ENCODE results near the gene CAPN5.
"Not testable (repeated sequence)": the region's sequence is repeated elsewhere in the genome, so short reads cannot be mapped to it uniquely, and the experiment has no call there.

Gene CAPN5

GRCh38 chr11:77095551-77096490 lies 29.1 kb downstream of the CAPN5 start:
- in situ Hi-C loops (cut with HindIII; ENCODE audit: low sequenced_read_pairs), result no loop called here

DNA sequence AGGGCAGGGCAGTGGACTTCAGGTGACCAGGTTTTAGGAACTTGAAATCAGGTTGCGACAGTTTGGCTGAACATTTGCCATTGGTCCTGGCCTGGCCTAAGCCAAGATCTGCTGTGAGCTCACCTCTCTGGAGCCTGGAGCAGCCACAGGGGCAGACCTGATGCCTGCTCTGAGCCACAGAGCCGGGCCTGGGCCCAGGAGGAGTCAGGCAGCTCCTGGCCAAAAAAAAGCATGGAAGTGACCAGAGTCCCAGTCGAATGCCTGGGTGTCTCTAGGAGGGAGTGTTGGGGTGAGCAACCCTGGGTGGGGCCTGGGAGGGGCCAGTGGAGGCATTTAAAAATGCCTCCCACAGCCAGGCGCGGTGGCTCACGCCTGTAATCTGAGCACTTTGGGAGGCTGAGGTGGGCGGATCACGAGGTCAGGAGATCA lies 29.8 kb downstream of the CAPN5 start:
- in situ Hi-C loops (cut with HindIII; ENCODE audit: low sequenced_read_pairs), result no loop called here

DNA sequence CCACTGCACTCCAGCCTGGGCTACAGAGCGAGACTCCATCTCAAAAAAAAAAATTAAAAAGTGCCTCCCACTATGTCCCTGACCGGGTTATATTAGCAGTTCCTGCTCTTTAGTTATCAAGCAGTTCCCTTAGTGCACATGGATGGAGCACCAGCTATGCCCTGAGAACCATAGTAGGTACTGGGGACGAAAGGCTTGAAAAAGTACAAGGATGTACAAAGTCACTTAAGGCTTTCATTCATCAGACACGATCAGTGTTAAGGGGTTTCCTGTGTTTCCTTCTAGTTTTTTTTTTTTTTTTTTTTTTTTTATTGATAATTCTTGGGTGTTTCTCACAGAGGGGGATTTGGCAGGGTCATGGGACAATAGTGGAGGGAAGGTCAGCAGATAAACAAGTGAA lies 30.4 kb downstream of the CAPN5 start:
- in situ Hi-C loops (cut with HindIII; ENCODE audit: low sequenced_read_pairs), result not testable (repeated sequence)

GRCh38 chr11:77100166-77101042 lies 33.6 kb downstream of the CAPN5 start:
- in situ Hi-C loops (cut with HindIII; ENCODE audit: low sequenced_read_pairs), result no loop called here

GRCh38 chr11:77101043-77101537 lies 34.3 kb downstream of the CAPN5 start:
- in situ Hi-C loops (cut with HindIII; ENCODE audit: low sequenced_read_pairs), result no loop called here

GRCh38 chr11:77102246-77103210 lies 35.8 kb downstream of the CAPN5 start, which contains the start of gene OMP:
TSS of gene OMP (plus strand) at chr11:77102840. CDS start at chr11:77102840, 0 bp downstream.
- in situ Hi-C loops (cut with HindIII; ENCODE audit: low sequenced_read_pairs), result no loop called here

GRCh38 chr11:77103319-77103718 lies 36.5 kb downstream of the CAPN5 start:
- in situ Hi-C loops (cut with HindIII; ENCODE audit: low sequenced_read_pairs), result no loop called here

- in situ Hi-C loops (cut with HindIII; ENCODE audit: low sequenced_read_pairs), result no loop called here
Observed at GRCh38 chr11:77104727-77105126, 38.0 kb downstream of the CAPN5 start.

DNA sequence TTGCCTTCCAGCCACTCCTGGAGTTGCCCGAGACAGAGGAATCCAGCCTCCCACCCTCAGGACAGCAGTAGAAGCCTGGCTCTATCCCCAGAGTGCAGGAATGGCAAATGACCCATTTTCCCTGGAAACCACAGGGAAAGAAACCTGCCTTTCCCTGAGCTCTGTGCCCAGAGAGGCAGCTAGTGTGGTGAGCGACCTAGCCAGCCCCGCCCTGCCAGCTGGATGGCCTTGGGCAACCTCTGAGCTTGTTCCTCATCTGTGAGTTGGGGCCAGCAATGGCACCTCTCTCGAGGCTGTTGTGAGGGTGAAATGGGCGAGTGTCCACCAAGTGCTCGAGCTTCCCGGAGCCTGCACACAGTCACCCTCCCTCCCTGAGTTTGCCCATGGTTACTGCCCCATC lies 39.5 kb downstream of the CAPN5 start:
- in situ Hi-C loops (cut with HindIII; ENCODE audit: low sequenced_read_pairs), result no loop called here

GRCh38 chr11:77106759-77107158 lies 40.0 kb downstream of the CAPN5 start:
- in situ Hi-C loops (cut with HindIII; ENCODE audit: low sequenced_read_pairs), result no loop called here

DNA sequence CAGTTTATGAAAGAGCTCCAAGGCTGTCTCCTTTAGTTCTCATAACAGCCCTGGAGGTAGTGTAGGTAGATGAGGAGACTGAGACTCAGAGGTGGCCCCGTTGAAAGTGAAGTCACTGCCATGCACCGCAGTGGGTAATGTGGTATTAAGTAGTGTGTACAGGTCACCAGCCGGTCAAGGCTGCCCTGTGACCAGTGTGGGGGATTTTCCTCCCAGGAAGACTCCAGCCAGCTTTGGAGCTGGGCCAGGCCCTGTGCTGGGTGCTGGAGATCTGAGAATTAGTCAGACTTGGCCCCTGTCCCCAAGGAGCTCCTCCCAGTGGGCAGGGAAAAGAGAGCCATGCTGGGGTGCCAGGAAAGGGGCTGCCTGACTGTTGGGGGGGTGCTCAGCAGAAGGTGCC lies 41.2 kb downstream of the CAPN5 start:
- in situ Hi-C loops (cut with HindIII; ENCODE audit: low sequenced_read_pairs), result no loop called here

DNA sequence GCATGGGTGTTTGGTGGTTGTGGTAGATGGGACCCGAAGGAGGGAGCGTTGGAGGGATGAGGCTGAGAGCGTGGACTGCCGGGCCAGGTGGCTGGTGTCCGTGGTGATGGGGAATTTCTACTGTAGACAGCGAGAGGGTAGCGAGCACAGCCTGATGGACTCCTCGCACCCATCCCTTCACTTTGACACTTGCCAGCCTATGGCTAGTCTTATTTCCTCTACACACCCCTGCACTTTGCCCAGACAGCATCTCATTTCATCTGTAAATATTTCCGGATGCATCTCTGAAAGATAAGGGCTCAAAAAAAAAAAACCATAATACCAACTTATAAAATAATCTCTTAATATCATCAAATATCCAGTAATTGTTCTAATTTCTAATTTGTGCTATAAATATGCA lies 41.7 kb downstream of the CAPN5 start:
- in situ Hi-C loops (cut with HindIII; ENCODE audit: low sequenced_read_pairs), result no loop called here

GRCh38 chr11:77109236-77110019 lies 42.7 kb downstream of the CAPN5 start:
- in situ Hi-C loops (cut with HindIII; ENCODE audit: low sequenced_read_pairs), result no loop called here

- in situ Hi-C loops (cut with HindIII; ENCODE audit: low sequenced_read_pairs), result no loop called here
Observed at GRCh38 chr11:77110836-77111235, 44.1 kb downstream of the CAPN5 start.

DNA sequence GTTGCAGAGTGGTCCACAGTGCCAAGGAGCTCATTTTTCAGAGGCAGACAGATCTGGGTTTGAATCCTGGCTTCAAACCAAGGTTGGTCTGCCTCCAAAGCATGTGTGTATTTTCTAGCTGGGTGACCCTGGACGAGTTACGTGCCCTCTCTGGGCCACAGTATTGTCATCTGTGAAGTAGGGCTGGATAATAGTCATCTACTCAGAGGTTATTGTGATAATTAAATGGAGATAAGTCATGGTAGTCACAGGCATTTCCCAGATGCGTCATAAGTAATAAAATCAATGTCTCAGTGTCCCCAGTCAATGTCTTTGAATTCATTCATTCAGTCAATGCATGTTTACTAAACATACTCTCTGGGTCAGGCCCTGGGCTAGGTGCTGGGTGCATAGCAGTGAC lies 44.5 kb downstream of the CAPN5 start:
- in situ Hi-C loops (cut with HindIII; ENCODE audit: low sequenced_read_pairs), result no loop called here

GRCh38 chr11:77111946-77112345 lies 45.2 kb downstream of the CAPN5 start:
- in situ Hi-C loops (cut with HindIII; ENCODE audit: low sequenced_read_pairs), result no loop called here

DNA sequence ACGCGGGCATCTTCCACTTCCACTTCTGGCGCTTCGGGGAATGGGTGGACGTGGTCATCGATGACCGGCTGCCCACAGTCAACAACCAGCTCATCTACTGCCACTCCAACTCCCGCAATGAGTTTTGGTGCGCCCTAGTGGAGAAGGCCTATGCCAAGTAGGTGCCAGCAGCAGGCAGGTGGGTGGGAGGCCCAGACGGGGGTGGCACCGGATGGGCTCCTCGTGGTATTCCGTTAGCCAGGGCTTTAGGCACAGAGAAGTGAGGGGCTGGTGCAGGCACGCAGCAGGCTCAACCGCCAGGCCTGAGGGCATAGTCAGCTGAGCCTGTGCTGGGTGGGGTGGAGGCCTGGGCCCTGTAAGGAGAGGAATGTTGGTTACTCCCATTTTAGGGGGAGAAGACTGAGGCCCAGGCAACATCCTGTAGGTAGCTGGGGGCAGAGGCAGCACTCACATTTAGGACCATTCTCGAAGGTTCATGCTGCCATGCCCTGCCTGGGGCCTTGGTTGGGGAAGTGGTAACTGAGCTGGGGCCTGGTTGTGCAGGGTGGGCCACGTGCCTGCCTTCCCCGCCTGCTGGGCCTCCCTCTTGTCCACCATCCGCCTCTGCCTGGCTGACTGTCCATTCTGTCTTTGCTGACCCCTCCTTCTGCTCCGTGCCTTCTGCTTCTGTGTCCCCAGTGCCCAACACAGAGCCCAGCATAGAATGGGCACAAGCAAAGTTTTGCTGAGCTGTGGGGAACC lies 46.0 kb downstream of the CAPN5 start:
- in situ Hi-C loops (cut with HindIII; ENCODE audit: low sequenced_read_pairs), result no loop called here

DNA sequence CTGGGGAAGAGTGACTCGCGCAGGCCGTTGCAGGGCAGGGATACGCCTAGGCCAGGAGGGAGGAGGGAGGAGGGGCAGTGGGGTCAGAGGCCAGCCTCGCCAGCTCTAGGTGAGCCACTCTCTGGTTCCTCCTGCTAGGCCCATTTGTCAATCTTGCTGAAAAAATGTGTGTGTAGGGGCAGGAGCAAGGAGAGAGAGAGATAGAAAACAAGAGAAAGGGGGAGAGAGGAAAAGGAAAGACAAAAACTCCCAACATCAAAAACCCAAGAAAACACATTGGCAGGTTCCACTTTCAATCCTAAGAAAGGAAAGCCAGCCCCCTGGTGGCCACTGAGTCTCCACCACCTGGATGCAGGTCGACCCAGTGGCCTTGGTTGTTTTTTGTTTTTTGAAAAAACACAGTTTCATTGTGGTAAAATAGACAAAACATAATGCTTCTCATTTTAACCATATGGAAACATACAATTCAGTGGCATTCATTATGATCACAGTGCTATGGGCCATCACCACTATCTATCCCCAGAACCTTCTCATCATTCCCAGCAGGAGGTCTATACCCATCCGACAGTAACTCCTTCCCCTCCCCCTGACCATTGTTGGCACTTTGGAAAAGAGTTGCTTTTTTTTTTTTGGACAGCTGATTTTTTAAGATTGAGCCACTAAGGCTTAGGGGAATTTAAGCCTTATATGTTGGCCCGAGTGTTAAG lies 46.8 kb downstream of the CAPN5 start:
- in situ Hi-C loops (cut with HindIII; ENCODE audit: low sequenced_read_pairs), result no loop called here

Measured in DLD1 (cell line).